ENCODE data around the gene CAMK1. TPM values are rescaled to one million over a fixed set of nuclear protein-coding genes. Genes with fewer than 3 reads are reported as not detected.

CAMK1 gene
- total RNA-seq, 4 donors from 2014 or later: 50.9 to 180 (median 77.6) TPM

DNA sequence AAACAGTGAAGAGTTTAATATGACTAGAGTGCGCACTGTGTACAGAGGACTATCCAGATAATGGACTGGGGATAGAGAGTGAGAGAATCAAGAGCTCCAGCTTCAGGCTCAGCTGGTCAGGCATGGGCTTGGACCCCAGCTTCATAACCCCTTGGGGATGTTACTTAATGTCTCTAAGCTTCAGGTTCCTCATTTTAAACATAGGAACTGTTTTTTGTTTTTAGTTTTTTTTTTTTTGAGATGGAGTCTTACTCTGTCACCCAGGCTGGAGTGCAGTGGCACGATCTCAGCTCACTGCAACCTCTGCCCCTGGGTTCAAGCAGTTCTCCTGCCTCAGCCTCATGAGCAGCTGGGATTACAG lies 48.1 kb downstream of the CAMK1 start:
- ATAC-seq (ENCODE audit: low FRiP score): no peak
- TF ChIP-seq, protein P1, sequence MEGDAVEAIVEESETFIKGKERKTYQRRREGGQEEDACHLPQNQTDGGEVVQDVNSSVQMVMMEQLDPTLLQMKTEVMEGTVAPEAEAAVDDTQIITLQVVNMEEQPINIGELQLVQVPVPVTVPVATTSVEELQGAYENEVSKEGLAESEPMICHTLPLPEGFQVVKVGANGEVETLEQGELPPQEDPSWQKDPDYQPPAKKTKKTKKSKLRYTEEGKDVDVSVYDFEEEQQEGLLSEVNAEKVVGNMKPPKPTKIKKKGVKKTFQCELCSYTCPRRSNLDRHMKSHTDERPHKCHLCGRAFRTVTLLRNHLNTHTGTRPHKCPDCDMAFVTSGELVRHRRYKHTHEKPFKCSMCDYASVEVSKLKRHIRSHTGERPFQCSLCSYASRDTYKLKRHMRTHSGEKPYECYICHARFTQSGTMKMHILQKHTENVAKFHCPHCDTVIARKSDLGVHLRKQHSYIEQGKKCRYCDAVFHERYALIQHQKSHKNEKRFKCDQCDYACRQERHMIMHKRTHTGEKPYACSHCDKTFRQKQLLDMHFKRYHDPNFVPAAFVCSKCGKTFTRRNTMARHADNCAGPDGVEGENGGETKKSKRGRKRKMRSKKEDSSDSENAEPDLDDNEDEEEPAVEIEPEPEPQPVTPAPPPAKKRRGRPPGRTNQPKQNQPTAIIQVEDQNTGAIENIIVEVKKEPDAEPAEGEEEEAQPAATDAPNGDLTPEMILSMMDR (IDR thresholded peaks at IDR 0.05): no peak
- DNase-seq (ENCODE audit: low spot score): no peak

DNA sequence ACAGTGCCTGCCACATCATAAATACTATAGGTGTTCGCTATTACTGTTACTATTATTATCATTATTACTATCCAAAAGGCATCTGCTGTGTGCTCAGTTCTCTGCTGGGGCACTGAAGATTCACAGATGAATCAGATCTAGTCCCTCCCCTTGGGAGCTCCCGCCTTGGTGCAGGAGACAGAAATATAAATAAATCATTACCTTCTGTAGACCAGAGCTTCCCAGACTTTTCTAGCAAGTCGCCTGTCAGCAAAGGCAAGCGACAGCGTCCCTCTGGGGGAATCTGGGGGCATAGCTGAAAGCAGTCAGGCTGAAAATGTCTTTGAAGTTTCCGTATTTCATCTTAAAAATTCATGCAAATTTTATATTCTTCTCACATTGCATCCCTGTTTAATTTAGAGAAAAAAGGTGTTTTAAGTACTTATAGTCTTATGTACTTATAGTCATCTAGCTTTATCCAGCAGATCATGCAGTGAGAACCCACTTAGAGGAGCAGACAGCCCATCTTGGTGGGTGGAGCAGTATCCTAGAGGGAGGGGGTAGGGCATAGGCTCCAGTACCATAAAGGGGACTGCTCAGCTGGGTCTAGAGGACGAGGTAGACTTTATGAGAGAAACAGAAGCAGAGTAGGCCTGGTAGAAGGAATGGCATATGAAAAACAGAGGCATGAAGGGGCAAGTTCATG lies 48.6 kb downstream of the CAMK1 start:
- no peak for ATAC-seq (ENCODE audit: low FRiP score)
- no peak for DNase-seq (ENCODE audit: low spot score)
- TF ChIP-seq, protein P1 (IDR thresholded peaks at IDR 0.05): no peak

DNA sequence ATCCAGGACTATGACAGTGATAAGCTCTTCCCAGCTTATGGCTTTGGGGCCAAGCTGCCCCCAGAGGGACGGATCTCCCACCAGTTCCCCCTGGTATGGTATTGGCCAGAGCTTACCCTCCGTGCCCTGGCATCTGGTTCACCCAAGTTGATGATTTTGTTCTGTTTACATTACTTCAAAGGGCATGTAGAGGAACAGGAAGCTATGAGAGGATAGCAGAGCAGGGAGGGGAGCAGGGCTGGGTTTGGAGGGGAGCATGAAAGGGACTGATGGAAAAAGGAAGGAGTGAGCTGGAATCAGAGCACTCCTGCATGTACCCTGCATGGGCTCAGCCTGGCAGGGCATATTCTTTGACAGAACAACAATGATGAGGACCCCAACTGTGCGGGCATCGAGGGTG lies 51.6 kb downstream of the CAMK1 start:
- DNase-seq (ENCODE audit: low spot score) (no peak), ATAC-seq (ENCODE audit: low FRiP score) (no peak)
- TF ChIP-seq, protein P1 (IDR thresholded peaks at IDR 0.05): no peak

DNA sequence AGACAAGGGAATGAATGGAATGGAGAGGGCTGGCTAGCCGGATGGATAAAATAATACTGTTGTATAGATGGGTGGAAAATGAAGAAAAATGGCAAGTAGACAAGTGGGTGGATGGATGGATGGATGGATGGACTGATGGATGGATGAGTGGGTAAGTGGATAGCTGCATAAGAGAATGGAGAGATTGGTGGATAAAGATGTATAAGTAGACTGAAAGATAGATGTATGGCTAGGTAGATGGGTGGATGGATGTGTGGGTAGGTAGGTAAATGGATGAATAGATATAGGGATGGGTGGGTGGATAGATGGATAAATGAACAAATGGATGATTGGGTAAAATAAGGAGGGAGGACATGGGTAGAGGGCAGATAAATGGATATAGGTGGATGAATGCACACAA lies 52.2 kb downstream of the CAMK1 start:
- TF ChIP-seq, protein P1 (IDR thresholded peaks at IDR 0.05): no peak
- DNase-seq (ENCODE audit: low spot score): no peak
- ATAC-seq (ENCODE audit: low FRiP score): no peak

DNA sequence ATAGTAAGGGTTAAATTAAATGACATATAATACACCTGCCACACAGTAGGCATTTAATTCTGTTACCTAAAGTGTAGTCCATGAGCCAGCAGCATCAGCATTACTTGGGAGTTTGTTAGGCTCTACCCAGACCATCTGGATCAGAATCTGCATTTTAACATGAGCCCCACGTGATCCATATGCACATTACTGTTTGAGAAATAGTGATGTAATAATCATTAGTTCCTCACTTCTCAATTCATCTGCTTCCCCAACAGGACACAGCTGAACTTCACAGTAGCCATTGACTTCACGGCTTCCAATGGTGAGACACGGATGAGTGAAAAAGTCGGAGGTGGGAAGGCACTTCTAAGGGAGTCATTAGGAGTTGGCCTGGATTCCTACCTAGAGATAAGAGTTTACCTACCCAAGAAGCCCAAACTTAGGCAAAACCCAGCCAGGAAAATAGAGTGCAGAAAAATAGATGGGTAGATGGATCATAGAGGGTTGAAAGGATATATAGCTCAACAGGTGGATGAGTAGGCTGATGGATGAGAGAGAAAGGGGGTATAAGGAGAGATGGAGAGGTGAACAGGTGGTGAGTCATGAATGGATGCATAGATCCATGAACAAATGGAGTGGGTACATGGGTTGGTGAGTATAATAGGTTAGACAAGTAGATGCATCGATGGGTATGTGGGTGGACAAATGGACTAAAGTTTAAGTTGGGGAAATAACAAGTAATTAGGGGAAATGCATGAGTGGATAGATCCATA lies 52.8 kb downstream of the CAMK1 start:
- DNase-seq (ENCODE audit: low spot score) (no peak), ATAC-seq (ENCODE audit: low FRiP score) (no peak)
- TF ChIP-seq, protein P1 (IDR thresholded peaks at IDR 0.05): no peak

DNA sequence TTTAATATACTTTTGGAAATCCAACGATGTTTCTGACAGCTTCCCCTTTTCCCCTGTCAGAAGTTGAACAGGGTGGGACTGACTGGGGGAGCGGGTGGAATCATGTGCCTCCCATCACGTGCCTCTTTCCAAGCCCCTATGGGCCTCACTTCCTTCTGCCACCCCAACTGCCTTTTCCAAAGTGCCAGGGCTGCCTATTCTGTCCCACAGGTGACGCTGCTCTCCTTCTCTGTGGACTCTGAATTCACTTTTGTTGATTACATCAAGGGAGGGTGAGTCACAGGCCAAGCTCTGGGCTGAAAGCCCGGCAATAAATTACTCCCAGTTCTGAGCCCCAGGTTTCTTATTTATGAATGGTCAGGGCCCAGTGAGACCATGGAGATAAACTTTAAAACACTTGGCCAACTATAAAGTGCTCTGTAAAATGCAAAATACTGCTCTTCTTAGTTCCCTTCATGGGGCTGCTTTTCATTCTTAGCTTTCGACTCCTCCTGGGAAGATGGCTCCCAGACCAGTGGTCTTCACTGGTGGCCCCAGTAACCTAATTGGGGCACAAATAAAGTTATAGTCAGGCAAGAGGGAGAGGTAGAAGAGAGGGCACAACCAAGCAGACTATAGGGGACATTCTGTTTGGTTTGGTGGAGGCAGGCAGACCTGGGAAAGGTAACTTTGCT lies 53.8 kb downstream of the CAMK1 start:
- TF ChIP-seq, protein P1 (IDR thresholded peaks at IDR 0.05): peak in 1 of 3 donors; percentile 65
- DNase-seq (ENCODE audit: low spot score): peak; percentile 65
- peak; percentile 98 for ATAC-seq (ENCODE audit: low FRiP score)
